Adrenal gland (tissue), 12 donors: Measurements from ENCODE around the gene RNF215. TPM values are rescaled to one million over a fixed set of nuclear protein-coding genes. Genes with fewer than 3 reads are reported as not detected.

ENCODE experiments used
- DNase-seq, 7 donors: peaks; one replicate each; pipeline ENCODE4 v3.0.0-alpha.2; 2019 to 2020
- H3K27ac ChIP-seq, 5 donors: fragments of 200-600 bp; sonication (generic) in 4 of 5; 1 replicate in 3 of 5; 2 replicates in 2 of 5; pipeline versions ENCODE4 v1.5.1 to v1.8.0; 2016 to 2020; ENCODE audit warnings: mild to moderate bottlenecking in 1 of 5
- H3K27me3 ChIP-seq: fragments of 200-600 bp; 2 replicates; pipeline ENCODE4 v1.8.0; 2021
- H3K36me3 ChIP-seq, 2 donors: fragments of 200-600 bp; replicated peaks in 1 of 2; 1 replicate in 1 of 2; 2 replicates in 1 of 2; pipeline versions ENCODE4 v1.5.1 to v1.8.0; 2018 to 2022
- H3K4me1 ChIP-seq, 2 donors: fragments of 200-600 bp; replicated peaks in 1 of 2; 1 replicate in 1 of 2; 2 replicates in 1 of 2; pipeline versions ENCODE4 v1.5.1 to v1.8.0; 2018 to 2021
- H3K4me3 ChIP-seq, 4 donors: fragments of 200-600 bp; sonication (generic) in 3 of 4; one replicate each; pipeline ENCODE4 v1.5.1; 2016 to 2018
- H3K9me3 ChIP-seq, 3 donors: fragments of 200-600 bp; sonication (generic) in 1 of 3; replicated peaks in 1 of 3; 1 replicate in 2 of 3; 2 replicates in 1 of 3; pipeline versions ENCODE4 v1.5.1 to v1.8.0; 2016 to 2021
- CTCF ChIP-seq, 6 experiments: fragments of 450-650 bp in 4 of 6; fragments of 200-600 bp in 2 of 6; sonication (generic) in 1 of 6; IDR thresholded peaks; 1 replicate in 5 of 6; 2 replicates in 1 of 6; pipeline versions ENCODE4 v1.5.1 to v1.8.0; 2016 to 2021; ENCODE audit warnings: antibody characterized with exemption in 6 of 6, mild to moderate bottlenecking in 2 of 6, moderate library complexity in 1 of 6
- POLR2A ChIP-seq, 2 donors: fragments of 450-650 bp; IDR thresholded peaks; one replicate each; pipeline ENCODE4 v1.6.1; 2017; ENCODE audit warnings: antibody characterized with exemption in 2 of 2, mild to moderate bottlenecking in 2 of 2, moderate library complexity in 1 of 2
- WGBS, 4 donors: extraction: QIAGEN DNeasy Blood & Tissue Kit in 2 of 4; methylation state at CpG; one replicate each; pipeline versions ENCODE4 v1.1.5 to v1.1.7; 2013 to 2017; 5-methylcytosine and 5-hydroxymethylcytosine counted together
- intact Hi-C, 2 donors: fragments of 100-400 bp; cut with DNase I; formaldehyde crosslinking; loops; one replicate each; pipeline versions ENCODE4 v1.14.1 to v1.15.0; 2022 to 2023
- polyA plus RNA-seq, 3 donors: library from polyadenylated mRNA; stranded (reverse); fragments of 200-250 nt in 2 of 3; fragments of 350-450 nt in 1 of 3; fragmentation: Illumina TruSeq in 1 of 3; extraction: RNeasy Lipid Tissue Mini Kit (QIAGEN cat#74804) in 1 of 3; gene quantifications; one replicate each; pipeline ENCODE4 v1.2.3, GENCODE V29; 2013 to 2014
- total RNA-seq, 9 donors: library from RNA; depleted of rRNA in 4 of 9; stranded (reverse); fragments of >200 nt in 4 of 9; fragments of 120-200 nt in 1 of 9; fragmentation: NEBNext Ultra II Directional in 1 of 9; extraction: Animal tissue kit (Norgen Biotek cat#: 25700) in 1 of 9; gene quantifications; one replicate each; pipeline versions ENCODE4 v1.1.0 to v1.2.4, GENCODE V29; 2013 to 2023
- donor health status: healthy with polysubstance abuse.
- donor health status: Bipolar disorder and iron deficiency.
- donor health status: DM: yes; HTN: yes; CAD: no.
- donor health status: DM: no; HTN: no; CAD: no.
- donor health status: DM: no; HTN: no; CAD: no.
- donor health status: DM: yes; HTN: yes; CAD: no.

RNF215 gene
- total and polyA plus RNA-seq, 12 donors = 2.0 to 20.1 (median 12.1) TPM

DNA sequence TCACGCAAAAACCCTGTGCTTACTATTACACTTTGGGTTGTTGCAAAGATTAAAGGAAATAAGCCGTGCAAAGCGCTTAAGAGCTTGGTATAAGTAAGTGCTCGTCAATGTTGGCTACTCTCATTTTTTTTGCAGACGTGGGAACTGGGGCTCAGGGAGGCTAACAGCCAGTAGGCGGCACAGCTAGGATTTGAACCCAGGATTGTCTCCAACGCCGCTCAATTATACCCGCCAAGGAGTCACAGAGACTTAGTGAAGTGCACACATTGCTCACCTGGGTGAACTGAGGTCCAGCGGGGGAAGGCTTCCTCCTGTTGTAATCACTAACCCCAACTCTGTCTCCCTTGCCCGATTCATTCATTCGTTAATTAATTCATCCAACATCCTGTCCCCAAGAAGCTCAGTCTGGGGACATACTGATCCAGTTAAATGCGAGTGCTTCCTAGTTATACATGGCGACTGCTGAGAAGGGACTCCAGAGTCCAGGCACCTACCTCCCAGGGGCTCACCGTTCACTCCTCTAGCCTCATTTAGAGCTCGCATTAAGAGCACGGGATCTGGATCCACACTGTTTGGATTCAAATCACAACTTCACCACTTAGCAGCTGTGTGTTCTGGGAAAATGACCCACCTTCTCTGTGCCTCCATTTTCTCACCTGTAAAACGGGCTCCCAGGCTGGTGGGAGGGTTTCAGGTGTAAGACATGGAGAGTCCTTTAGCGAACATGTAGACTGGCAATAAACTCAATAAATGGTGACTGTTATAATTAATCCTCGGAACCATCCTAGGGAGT lies 37.5 kb upstream of the RNF215 start:
- peaks cover 0 to 6% of the 10 kb centered on the region in 2 donors for H3K36me3 ChIP-seq
- WGBS, 4 donors = 43 to 51% (median 50%) methylated on average over 18 to 20 of the region's 20 CpGs
- peak overlapping the region in 3 of 5 donors; percentile 96 to 99 (median 97) for H3K27ac ChIP-seq
- intact Hi-C loops = no loop called here
- no peaks in the 10 kb centered on the region for H3K9me3 ChIP-seq
- no peaks in the 10 kb centered on the region for H3K27me3 ChIP-seq
- TF ChIP-seq POLR2A (IDR thresholded peaks at IDR 0.05) = no peak
- no peak for TF ChIP-seq CTCF (IDR thresholded peaks at IDR 0.05)
- peaks cover 19 to 41% of the 10 kb centered on the region in 2 donors for H3K4me1 ChIP-seq
- peak in 1 of 7 donors; percentile 61 for DNase-seq
- H3K4me3 ChIP-seq = peak overlapping the region in 2 of 4 donors; percentile 62 to 89

DNA sequence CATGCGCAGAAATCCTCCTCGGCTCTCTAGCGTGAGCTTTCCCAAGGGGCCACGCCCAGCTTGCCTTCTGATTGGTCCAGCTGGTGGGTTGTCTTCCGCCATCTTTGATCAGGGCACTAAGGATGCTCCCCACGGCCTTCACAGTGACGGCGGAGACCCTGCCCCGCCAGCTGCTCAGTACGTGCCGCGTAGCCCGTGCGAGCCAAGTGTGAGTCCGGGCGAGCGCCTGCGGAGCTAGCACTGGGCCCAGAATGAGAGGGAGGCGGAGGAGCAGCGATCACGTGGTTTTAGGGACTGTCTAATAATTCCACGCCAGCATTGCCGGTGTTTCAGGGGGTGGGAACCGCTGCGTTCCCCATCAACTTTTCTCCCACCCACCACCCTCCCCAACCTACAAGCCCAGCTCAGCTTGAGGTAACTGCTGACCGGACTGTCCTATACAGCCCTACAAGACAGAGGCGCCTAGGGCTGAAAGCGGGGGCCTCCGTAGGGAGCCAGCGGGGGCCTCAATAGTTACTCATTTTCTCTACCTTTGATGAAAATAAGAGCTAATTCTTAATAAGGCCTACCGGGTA lies 36.8 kb upstream of the RNF215 start:
- intact Hi-C loops = no loop called here

DNA sequence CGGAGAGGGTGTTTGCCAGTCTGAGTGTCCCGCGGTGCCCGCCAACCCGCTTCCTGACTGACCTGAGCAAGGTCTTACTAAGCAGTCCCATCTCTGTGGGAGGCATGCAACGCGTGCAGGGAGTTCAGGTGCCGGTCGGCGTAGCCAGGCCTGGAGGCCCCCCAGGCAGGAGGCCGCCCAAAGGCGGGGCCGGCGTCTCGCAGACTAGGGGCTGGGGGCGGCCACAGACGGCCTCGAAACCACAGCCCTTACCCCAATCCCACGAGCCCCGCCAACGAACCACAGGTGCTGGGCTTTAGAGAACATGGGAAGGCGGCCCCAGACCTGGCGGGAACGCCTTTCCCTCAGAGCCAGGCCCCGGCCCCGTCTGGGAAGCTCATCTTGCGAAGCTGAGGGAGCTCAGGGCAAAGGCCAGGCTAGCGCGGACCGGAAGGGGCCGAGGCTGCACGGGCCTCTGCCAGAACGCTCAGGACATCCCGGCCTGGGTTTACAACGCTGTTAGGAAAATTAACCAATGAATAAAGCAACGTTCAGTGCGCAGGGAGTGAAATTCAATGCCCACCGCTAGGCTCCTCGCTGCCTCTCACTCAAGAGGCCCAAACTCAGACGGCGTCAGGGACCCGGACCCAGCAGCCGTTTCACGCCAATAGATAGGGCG lies 36.2 kb upstream of the RNF215 start:
- Histone ChIP-seq H3K9me3 (no peaks in the 10 kb centered on the region), H3K27me3 (no peaks in the 10 kb centered on the region), H3K36me3 (peaks cover 0 to 15% of the 10 kb centered on the region in 2 donors), H3K4me3 (peak overlapping the region in 3 of 4 donors; percentile 16 to 89 (median 62)), H3K27ac (peak overlapping the region; percentile 85 to 99 (median 96)), H3K4me1 (peaks cover 19 to 41% of the 10 kb centered on the region in 2 donors)
- intact Hi-C loops = no loop called here
- TF ChIP-seq CTCF (IDR thresholded peaks at IDR 0.05) (peak in 2 of 6 experiments; percentile 15 to 20), POLR2A (IDR thresholded peaks at IDR 0.05) (peak; percentile 83 to 91)
- DNase-seq = peak in 3 of 7 donors; percentile 50 to 78 (median 64)
- WGBS, 4 donors = 0 to 1% (median 0%) methylated on average over 10 to 45 of the region's 45 CpGs

More for the DNA sequence above, 36.8 kb upstream of the RNF215 start:
- H3K4me3 ChIP-seq = peak overlapping the region in 2 of 4 donors; percentile 62 to 89
- H3K36me3 ChIP-seq = peaks cover 0 to 9% of the 10 kb centered on the region in 2 donors
- H3K4me1 ChIP-seq = peaks cover 19 to 41% of the 10 kb centered on the region in 2 donors
- peak overlapping the region; percentile 85 to 99 (median 96) for H3K27ac ChIP-seq
- no peaks in the 10 kb centered on the region for H3K9me3 ChIP-seq
- peak; percentile 97 to 100 (median 99) for DNase-seq
- no peaks in the 10 kb centered on the region for H3K27me3 ChIP-seq
- WGBS, 4 donors = 2 to 6% (median 3%) methylated on average over 14 to 31 of the region's 31 CpGs
- TF ChIP-seq CTCF (IDR thresholded peaks at IDR 0.05) (no peak), POLR2A (IDR thresholded peaks at IDR 0.05) (peak in 1 of 2 donors; percentile 72)
